ENCODE measurements around the gene ZNF423.

ZNF423 gene

DNA sequence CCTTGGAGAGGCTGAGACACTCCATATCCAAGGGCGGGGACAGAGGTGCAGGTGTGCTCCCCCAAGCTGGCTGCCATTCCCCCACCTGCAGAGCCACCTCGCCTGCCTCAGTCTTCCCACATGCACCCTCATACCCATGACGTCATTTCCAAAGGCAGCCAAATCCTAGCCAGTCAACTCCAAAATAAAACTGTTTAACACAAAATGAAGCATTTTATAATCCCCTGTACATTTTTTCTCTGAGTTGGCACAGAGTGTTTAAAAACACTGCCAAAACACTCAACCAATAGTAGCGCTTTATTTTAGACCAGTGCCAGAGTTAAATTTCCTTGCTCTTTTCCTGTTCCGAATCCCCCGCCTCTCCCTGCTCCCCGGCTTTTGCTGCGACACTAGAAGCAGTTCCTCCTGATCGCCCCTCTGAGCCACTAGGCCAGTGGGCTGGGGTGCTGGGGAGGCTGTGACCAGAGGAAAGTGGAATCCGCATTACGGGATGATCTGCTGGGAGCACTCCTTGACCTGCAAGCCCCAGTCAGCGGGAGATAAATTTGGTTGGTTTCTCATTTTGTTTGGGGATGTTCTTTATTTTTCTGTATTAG lies 139.5 kb downstream of the ZNF423 start:
- DNase-seq (ENCODE audit: low read depth): no peak
- TF ChIP-seq, protein P1, sequence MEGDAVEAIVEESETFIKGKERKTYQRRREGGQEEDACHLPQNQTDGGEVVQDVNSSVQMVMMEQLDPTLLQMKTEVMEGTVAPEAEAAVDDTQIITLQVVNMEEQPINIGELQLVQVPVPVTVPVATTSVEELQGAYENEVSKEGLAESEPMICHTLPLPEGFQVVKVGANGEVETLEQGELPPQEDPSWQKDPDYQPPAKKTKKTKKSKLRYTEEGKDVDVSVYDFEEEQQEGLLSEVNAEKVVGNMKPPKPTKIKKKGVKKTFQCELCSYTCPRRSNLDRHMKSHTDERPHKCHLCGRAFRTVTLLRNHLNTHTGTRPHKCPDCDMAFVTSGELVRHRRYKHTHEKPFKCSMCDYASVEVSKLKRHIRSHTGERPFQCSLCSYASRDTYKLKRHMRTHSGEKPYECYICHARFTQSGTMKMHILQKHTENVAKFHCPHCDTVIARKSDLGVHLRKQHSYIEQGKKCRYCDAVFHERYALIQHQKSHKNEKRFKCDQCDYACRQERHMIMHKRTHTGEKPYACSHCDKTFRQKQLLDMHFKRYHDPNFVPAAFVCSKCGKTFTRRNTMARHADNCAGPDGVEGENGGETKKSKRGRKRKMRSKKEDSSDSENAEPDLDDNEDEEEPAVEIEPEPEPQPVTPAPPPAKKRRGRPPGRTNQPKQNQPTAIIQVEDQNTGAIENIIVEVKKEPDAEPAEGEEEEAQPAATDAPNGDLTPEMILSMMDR (conservative IDR thresholded peaks at IDR 0.05; ENCODE audit: low read length): no peak
- no peak overlapping the region for H3K4me3 ChIP-seq (ENCODE audit: low read length)

DNA sequence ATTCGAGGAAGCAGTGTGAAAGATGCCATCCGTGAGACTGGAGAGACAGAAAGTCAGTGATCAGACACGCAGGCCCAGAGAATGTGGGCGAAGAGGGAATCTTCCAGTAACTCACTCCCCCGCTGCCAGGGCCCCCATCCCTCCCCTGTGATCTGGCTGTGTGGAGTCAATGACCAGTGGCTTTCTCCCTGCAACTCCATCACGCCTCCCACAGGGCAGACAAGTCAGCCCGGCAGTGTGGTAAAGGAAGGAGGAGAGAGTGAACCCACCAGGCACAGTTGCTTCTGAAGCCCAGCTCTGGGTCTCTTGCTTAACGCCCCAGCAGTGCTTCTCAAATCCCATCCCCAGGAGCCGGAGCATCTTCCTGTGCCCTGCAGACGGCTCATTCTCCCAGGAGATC lies 142.1 kb downstream of the ZNF423 start:
- TF ChIP-seq, protein P1 (conservative IDR thresholded peaks at IDR 0.05; ENCODE audit: low read length): no peak
- DNase-seq (ENCODE audit: low read depth): no peak
- no peak overlapping the region for H3K4me3 ChIP-seq (ENCODE audit: low read length)

DNA sequence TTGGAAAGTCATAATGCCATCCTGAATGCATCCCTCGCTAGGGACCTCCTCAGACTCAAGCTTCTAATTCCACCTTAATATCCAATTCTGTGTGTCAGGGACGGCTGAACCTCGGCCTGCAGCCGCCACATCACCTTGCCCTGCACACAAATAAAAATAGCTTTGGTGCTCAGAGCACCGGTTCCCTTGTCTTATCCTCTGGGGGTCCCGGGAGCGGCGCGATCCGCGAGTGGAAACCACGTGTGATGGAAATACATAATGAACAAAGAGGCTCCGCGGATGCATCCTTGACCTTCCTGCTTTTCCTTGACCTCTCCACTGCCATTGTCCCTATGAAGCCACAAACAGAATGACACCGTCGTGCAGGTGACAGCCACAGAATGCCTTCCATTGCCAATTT lies 143.4 kb downstream of the ZNF423 start:
- TF ChIP-seq, protein P1 (conservative IDR thresholded peaks at IDR 0.05; ENCODE audit: low read length): no peak
- DNase-seq (ENCODE audit: low read depth): no peak
- no peak overlapping the region for H3K4me3 ChIP-seq (ENCODE audit: low read length)

DNA sequence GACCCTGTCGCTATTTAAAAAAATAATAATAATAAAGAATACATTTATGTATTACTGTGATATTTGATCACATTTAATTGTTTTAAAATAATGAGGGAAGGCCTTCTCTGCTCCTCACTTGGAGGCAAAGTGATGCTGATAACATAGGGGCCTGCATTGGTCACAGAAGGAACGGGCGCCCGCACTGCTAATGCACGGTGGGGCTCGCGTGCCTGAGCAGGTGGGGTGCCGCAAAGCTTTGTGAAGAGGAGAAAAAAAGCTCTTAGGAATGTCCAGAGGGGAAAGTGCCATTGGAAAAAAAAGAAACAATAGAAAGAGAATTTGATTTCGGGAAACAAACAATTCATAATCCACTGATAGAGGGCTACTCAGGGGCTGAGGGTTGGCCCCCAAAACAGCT lies 143.8 kb downstream of the ZNF423 start:
- TF ChIP-seq, protein P1 (conservative IDR thresholded peaks at IDR 0.05; ENCODE audit: low read length): no peak
- DNase-seq (ENCODE audit: low read depth): no peak
- H3K4me3 ChIP-seq (ENCODE audit: low read length): no peak overlapping the region

DNA sequence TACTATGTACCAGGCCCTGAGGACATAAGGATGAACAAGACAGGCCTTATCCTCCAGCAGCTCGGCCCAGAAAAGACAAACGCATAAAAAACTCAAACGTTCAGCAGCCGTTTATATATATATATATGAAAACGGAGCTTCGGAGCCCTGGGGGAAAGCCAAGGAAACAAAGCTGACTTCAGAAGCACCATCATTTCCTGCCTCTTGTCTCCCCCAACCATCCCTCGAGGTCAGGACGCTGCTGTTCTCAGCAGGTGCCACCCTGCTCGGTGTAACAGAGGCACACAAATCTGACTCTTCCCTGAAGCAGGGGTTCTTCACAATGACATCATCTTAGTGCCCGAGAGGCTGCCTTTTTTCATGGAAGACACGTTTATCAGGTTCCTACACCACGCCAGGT lies 146.9 kb downstream of the ZNF423 start:
- TF ChIP-seq, protein P1 (conservative IDR thresholded peaks at IDR 0.05; ENCODE audit: low read length): no peak
- no peak for DNase-seq (ENCODE audit: low read depth)

DNA sequence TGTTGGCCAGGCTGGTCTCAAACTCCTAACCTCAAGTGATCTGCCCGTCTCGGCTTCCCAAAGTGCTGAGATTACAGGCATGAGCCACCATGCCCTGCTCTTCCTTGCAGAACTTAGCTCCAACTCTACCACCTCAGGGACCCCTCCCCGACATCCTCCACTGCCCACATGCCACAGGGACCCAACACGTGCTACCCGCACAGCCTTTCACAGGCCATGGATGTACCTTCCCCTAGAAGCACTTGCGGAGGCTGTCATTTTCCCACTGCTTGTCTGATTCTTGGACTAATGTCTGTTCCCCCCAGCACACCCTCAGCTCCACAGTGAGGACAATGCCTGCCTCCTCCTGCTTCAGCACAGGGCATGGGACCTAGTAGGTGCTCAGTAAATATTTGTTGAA lies 147.4 kb downstream of the ZNF423 start:
- TF ChIP-seq, protein P1 (conservative IDR thresholded peaks at IDR 0.05; ENCODE audit: low read length): no peak
- DNase-seq (ENCODE audit: low read depth): no peak
- no peak overlapping the region for H3K4me3 ChIP-seq (ENCODE audit: low read length)

More for the DNA sequence above, 146.9 kb downstream of the ZNF423 start:
- H3K4me3 ChIP-seq (ENCODE audit: low read length): no peak overlapping the region

DNA sequence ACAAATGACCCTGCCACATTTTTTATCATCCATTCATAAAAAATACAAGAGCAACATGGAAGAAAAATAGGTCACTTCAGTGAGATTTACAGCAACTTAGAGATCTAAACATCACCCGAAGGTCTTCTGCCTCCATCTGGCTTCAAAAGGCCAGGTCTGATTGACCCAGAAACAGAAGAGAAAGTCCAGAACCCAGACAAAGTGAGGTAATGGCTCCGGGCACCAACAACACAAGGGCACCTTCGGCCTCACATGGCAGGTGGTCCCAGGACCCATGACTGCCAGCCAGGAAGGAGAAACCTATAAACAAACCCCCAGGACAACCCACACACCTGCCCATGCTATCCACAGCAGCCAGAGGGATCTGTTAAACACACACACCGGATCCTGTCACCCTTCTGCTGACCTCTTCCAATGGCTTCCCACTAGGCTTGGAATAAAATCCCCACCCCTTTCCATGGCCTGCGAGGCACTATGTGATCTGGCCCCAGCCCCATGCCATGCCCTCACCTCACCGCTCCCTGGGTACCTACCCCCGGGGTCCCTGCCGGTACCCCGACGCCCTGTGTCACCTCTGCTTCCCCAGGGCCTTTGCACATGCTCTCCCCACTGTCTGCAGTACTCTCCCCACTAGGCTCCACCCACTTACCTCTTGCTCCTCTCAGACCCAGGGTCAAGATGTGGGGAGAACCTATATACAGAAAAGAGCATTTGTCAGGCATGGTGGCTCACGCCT lies 149.1 kb downstream of the ZNF423 start:
- TF ChIP-seq, protein P1 (conservative IDR thresholded peaks at IDR 0.05; ENCODE audit: low read length): no peak
- DNase-seq (ENCODE audit: low read depth): no peak
- no peak overlapping the region for H3K4me3 ChIP-seq (ENCODE audit: low read length)
